Measurements from ENCODE around the gene TRPM3.

Gene TRPM3

DNA sequence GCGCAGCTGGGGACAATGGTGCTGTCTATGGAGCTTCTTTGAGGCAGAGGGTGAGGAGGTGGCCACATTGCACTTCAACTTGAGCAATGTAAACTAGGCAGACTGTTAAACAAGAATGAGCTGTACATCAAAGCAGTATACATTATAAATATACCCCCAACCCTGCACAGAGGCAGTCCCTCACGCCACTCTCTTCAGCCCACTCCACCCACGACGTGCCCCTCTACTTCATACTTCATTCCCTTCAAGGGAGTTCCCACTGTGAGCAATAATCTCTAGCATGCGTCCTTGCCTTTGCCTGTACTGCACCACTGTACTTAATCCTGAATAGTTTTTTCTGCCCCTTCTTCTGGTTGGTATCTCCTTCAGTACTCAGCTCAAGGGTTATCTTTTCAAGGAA, 14.4 kb downstream of the TRPM3 start:
- POLR2A ChIA-PET: no interaction called here
- no peak overlapping the region for H3K27ac ChIP-seq (ENCODE audit: extremely low read depth, low read depth, low read length)
- H3K36me3 ChIP-seq (ENCODE audit: control insufficient read depth in 2 of 2, insufficient read depth in 1 of 2, low read length in 2 of 2): no peaks in the 10 kb centered on the region
- no peak for TF ChIP-seq ZNF792 (tag by site-specific recombination; IDR thresholded peaks at IDR 0.05)
- TF ChIP-seq, protein P1, sequence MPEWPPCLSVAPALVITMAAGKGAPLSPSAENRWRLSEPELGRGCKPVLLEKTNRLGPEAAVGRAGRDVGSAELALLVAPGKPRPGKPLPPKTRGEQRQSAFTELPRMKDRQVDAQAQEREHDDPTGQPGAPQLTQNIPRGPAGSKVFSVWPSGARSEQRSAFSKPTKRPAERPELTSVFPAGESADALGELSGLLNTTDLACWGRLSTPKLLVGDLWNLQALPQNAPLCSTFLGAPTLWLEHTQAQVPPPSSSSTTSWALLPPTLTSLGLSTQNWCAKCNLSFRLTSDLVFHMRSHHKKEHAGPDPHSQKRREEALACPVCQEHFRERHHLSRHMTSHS (tag by site-specific recombination; IDR thresholded peaks at IDR 0.05): no peak
- CTCF ChIA-PET: interaction anchor here (1.1 kb wide), 1 partner anchor 142 kb away, joined by 3 read pairs; no protein-coding TSS in a partner anchor
- H3K9me3 ChIP-seq (ENCODE audit: control insufficient read depth, insufficient read depth, low read depth, low read length): no peaks in the 10 kb centered on the region
- no peaks in the 10 kb centered on the region for H3K4me1 ChIP-seq (ENCODE audit: control insufficient read depth, insufficient read depth, low read length)
- H3K4me3 ChIP-seq (ENCODE audit: low read depth, low read length): no peak overlapping the region

DNA sequence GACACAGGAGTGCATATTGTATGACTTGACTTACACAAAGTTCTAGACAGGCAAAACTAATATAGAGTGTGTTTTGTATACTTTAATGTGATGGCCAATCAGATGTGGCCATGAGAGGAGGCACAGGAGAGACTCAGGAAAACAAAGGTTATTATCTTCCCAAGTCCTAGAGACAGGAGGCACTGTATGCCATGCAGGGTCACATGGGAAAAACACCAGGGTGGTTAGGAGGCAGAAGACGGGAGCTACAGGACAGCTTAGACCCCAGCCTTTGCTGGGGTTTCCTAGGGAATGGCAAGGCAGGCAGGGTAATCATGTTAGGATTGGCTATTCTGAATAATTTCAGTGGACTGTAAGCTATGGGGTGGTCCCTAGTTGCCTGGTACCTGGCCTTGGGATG, 16.2 kb downstream of the TRPM3 start:
- no peaks in the 10 kb centered on the region for H3K9me3 ChIP-seq (ENCODE audit: control insufficient read depth, insufficient read depth, low read depth, low read length)
- no peaks in the 10 kb centered on the region for H3K36me3 ChIP-seq (ENCODE audit: control insufficient read depth in 2 of 2, insufficient read depth in 1 of 2, low read length in 2 of 2)
- TF ChIP-seq SP3 (tag by site-specific recombination; IDR thresholded peaks at IDR 0.05): no peak
- TF ChIP-seq, protein P2, sequence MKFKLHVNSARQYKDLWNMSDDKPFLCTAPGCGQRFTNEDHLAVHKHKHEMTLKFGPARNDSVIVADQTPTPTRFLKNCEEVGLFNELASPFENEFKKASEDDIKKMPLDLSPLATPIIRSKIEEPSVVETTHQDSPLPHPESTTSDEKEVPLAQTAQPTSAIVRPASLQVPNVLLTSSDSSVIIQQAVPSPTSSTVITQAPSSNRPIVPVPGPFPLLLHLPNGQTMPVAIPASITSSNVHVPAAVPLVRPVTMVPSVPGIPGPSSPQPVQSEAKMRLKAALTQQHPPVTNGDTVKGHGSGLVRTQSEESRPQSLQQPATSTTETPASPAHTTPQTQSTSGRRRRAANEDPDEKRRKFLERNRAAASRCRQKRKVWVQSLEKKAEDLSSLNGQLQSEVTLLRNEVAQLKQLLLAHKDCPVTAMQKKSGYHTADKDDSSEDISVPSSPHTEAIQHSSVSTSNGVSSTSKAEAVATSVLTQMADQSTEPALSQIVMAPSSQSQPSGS (tag by site-specific recombination; IDR thresholded peaks at IDR 0.05; ENCODE audit: low read depth): no peak
- TF ChIP-seq ZNF785 (tag by site-specific recombination; IDR thresholded peaks at IDR 0.05): no peak
- no peak for TF ChIP-seq GFI1B (tag by site-specific recombination; IDR thresholded peaks at IDR 0.05)
- TF ChIP-seq ZNF830 (tag by site-specific recombination; IDR thresholded peaks at IDR 0.05; ENCODE audit: low read depth): no peak
- no peak for TF ChIP-seq ZNF776 (tag by site-specific recombination; IDR thresholded peaks at IDR 0.05; ENCODE audit: borderline replicate concordance)
- TF ChIP-seq BCL11A (tag by site-specific recombination; IDR thresholded peaks at IDR 0.05; ENCODE audit: low read depth): no peak
- no peak for TF ChIP-seq ZNF529 (tag by site-specific recombination; IDR thresholded peaks at IDR 0.05; ENCODE audit: insufficient replicate concordance)
- no peak for TF ChIP-seq HOXA7 (CRISPR knock-in tag; IDR thresholded peaks at IDR 0.05; ENCODE audit: borderline replicate concordance)
- TF ChIP-seq ZNF121 (tag by site-specific recombination; IDR thresholded peaks at IDR 0.05): no peak
- TF ChIP-seq, protein P3, sequence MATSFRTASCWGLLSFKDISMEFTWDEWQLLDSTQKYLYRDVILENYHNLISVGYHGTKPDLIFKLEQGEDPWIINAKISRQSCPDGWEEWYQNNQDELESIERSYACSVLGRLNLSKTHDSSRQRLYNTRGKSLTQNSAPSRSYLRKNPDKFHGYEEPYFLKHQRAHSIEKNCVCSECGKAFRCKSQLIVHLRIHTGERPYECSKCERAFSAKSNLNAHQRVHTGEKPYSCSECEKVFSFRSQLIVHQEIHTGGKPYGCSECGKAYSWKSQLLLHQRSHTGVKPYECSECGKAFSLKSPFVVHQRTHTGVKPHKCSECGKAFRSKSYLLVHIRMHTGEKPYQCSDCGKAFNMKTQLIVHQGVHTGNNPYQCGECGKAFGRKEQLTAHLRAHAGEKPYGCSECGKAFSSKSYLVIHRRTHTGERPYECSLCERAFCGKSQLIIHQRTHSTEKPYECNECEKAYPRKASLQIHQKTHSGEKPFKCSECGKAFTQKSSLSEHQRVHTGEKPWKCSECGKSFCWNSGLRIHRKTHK (tag by site-specific recombination; IDR thresholded peaks at IDR 0.05): no peak
- TF ChIP-seq YY2 (tag by site-specific recombination; IDR thresholded peaks at IDR 0.05): no peak
- TF ChIP-seq OSR2 (tag by site-specific recombination; IDR thresholded peaks at IDR 0.05): no peak
- TF ChIP-seq, protein P4, sequence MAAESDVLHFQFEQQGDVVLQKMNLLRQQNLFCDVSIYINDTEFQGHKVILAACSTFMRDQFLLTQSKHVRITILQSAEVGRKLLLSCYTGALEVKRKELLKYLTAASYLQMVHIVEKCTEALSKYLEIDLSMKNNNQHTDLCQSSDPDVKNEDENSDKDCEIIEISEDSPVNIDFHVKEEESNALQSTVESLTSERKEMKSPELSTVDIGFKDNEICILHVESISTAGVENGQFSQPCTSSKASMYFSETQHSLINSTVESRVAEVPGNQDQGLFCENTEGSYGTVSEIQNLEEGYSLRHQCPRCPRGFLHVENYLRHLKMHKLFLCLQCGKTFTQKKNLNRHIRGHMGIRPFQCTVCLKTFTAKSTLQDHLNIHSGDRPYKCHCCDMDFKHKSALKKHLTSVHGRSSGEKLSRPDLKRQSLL (tag by site-specific recombination; IDR thresholded peaks at IDR 0.05): no peak
- no peak for TF ChIP-seq ZNF302 (tag by site-specific recombination; IDR thresholded peaks at IDR 0.05; ENCODE audit: low read depth)
- TF ChIP-seq IKZF3 (tag by site-specific recombination; IDR thresholded peaks at IDR 0.05): no peak
- TF ChIP-seq, protein P5, sequence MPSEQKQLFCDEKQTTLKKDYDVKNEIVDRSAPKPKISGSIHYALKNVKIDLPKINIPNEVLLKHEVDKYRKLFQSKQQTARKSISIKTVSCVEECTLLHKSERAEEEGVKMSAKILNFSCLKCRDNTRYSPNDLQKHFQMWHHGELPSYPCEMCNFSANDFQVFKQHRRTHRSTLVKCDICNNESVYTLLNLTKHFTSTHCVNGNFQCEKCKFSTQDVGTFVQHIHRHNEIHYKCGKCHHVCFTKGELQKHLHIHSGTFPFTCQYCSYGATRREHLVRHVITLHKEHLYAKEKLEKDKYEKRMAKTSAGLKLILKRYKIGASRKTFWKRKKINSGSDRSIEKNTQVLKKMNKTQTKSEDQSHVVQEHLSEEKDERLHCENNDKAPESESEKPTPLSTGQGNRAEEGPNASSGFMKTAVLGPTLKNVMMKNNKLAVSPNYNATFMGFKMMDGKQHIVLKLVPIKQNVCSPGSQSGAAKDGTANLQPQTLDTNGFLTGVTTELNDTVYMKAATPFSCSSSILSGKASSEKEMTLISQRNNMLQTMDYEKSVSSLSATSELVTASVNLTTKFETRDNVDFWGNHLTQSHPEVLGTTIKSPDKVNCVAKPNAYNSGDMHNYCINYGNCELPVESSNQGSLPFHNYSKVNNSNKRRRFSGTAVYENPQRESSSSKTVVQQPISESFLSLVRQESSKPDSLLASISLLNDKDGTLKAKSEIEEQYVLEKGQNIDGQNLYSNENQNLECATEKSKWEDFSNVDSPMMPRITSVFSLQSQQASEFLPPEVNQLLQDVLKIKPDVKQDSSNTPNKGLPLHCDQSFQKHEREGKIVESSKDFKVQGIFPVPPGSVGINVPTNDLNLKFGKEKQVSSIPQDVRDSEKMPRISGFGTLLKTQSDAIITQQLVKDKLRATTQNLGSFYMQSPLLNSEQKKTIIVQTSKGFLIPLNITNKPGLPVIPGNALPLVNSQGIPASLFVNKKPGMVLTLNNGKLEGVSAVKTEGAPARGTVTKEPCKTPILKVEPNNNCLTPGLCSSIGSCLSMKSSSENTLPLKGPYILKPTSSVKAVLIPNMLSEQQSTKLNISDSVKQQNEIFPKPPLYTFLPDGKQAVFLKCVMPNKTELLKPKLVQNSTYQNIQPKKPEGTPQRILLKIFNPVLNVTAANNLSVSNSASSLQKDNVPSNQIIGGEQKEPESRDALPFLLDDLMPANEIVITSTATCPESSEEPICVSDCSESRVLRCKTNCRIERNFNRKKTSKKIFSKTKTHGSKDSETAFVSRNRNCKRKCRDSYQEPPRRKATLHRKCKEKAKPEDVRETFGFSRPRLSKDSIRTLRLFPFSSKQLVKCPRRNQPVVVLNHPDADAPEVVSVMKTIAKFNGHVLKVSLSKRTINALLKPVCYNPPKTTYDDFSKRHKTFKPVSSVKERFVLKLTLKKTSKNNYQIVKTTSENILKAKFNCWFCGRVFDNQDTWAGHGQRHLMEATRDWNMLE (tag by site-specific recombination; conservative IDR thresholded peaks at IDR 0.05; ENCODE audit: low read depth): no peak
- TF ChIP-seq GLI2 (tag by site-specific recombination; IDR thresholded peaks at IDR 0.05; ENCODE audit: borderline replicate concordance, low read depth): no peak
- TF ChIP-seq, protein P6, sequence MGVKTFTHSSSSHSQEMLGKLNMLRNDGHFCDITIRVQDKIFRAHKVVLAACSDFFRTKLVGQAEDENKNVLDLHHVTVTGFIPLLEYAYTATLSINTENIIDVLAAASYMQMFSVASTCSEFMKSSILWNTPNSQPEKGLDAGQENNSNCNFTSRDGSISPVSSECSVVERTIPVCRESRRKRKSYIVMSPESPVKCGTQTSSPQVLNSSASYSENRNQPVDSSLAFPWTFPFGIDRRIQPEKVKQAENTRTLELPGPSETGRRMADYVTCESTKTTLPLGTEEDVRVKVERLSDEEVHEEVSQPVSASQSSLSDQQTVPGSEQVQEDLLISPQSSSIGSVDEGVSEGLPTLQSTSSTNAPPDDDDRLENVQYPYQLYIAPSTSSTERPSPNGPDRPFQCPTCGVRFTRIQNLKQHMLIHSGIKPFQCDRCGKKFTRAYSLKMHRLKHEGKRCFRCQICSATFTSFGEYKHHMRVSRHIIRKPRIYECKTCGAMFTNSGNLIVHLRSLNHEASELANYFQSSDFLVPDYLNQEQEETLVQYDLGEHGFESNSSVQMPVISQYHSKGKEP (tag by site-specific recombination; IDR thresholded peaks at IDR 0.05): no peak
- no peak for TF ChIP-seq ZBTB17 (tag by site-specific recombination; IDR thresholded peaks at IDR 0.05)
- H3K27ac ChIP-seq (ENCODE audit: extremely low read depth, low read depth, low read length): no peak overlapping the region
- no peaks in the 10 kb centered on the region for H3K4me1 ChIP-seq (ENCODE audit: control insufficient read depth, insufficient read depth, low read length)
- POLR2A ChIA-PET: no interaction called here
- no peak overlapping the region for H3K4me3 ChIP-seq (ENCODE audit: low read depth, low read length)
- CTCF ChIA-PET: interaction anchor here (0.6 kb wide), 1 partner anchor 1410 kb away, joined by 5 read pairs; no protein-coding TSS in a partner anchor
